ENCODE data around the gene MEGF11. TPM values are rescaled to one million over a fixed set of nuclear protein-coding genes. Genes with fewer than 3 reads are reported as not detected.

The MEGF11 gene
- total RNA-seq, 1 experiment from 2014 or later = 2.3 TPM

DNA sequence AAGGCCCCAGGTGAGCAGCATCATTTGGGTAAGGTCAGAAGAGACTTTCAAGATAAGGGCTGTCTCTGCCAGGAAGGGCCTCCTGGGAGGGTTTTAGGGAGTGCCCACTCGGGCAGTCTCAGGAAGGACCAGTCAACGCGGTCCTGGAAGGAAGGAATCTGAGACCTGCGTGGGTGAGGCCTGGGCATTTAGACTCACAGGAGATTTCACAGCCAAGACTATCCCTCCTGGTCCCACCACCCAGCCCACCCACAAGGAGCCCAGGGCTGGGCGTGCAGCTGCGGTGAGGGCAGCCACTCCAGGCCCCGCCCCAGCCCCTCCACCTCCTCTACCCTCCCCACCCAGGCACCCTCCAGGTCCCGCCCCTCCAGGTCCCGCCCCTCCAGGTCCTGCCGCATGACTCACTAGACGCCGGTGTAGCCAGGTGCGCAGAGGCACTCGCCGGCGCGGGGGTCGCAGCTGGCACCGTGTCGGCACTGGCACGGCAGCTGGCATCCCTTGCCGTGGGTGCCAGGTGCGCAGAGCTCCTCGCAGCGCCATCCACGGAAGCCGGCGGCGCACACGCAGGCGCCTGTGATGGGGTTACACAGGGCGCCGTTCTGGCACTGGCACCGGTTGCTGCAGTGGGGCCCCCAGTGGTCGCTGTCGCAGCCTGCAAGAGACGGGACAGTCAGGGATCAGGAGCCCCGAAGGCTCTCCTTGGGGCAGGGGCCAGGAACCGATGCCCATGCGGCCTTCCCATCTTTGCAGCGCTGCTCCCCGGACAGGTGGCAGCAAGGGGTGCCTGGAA, 271.5 kb downstream of the MEGF11 start (continued):
- TF ChIP-seq, protein P1, sequence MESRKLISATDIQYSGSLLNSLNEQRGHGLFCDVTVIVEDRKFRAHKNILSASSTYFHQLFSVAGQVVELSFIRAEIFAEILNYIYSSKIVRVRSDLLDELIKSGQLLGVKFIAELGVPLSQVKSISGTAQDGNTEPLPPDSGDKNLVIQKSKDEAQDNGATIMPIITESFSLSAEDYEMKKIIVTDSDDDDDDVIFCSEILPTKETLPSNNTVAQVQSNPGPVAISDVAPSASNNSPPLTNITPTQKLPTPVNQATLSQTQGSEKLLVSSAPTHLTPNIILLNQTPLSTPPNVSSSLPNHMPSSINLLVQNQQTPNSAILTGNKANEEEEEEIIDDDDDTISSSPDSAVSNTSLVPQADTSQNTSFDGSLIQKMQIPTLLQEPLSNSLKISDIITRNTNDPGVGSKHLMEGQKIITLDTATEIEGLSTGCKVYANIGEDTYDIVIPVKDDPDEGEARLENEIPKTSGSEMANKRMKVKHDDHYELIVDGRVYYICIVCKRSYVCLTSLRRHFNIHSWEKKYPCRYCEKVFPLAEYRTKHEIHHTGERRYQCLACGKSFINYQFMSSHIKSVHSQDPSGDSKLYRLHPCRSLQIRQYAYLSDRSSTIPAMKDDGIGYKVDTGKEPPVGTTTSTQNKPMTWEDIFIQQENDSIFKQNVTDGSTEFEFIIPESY (IDR thresholded peaks at IDR 0.05; ENCODE audit: extremely low read depth, insufficient replicate concordance, low read length) = no peak

DNA sequence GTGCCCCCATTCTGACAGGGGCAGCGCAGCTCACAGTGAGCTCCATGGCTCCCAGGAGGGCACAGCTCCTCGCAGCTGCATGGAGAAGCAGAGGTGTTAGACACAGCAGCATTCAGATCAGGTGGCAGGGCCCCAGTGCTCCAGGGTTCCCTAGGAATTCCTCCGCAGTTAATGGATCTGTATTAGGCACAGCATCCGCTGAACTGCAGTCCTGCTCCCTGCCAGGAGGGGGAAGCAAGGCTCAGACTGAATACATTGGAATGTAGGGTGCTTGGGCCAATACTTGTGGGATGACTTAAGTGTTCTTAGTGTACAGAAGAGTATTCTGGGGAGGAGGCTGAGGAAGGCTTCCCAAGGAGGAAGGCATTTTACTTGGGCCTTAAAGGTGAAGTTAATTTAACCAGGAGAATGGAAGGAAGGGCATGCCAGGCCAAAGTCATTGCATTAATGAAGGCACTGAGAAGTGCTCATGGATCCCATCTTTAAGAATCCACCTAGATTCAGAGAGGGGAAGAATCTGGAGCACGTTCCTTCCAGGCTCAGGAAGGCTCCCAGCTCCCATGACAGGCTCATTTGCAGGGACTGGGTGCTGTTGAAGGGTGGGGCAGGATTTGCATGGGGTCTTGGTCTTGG, 272.6 kb downstream of the MEGF11 start:
- ChIA-PET RAD21 (ENCODE audit: low non-redundant PET in 1 of 2, low total read pairs in 2 of 2, uncharacterized antibody in 2 of 2, unreplicated experiment in 2 of 2) (no interaction called here), CTCF (interaction anchor here (0.7 kb wide), 1 partner anchor 28 kb away, joined by 4 read pairs; no protein-coding TSS in a partner anchor), POLR2A (no interaction called here)
- peak; percentile 56 for DNase-seq (ENCODE audit: low read depth, low spot score)
- no peaks in the 10 kb centered on the region for H4K20me1 ChIP-seq (ENCODE audit: insufficient read depth)
- H3K79me2 ChIP-seq (ENCODE audit: insufficient read depth, low read length) = no peaks in the 10 kb centered on the region
- peak; percentile 72 for ATAC-seq
- no peaks in the 10 kb centered on the region for H3K36me3 ChIP-seq (ENCODE audit: control insufficient read depth in 1 of 2, insufficient read depth in 2 of 2, low read length in 2 of 2)
- H3K9me3 ChIP-seq (ENCODE audit: control insufficient read depth in 1 of 2, insufficient read depth in 1 of 2, low read depth in 1 of 2, low read length in 2 of 2) = no peaks in the 10 kb centered on the region
- no peak overlapping the region for H3K4me3 ChIP-seq (replicated peaks in 1 of 2; ENCODE audit: low read depth in 1 of 2, low read length in 2 of 2)
- H3K4me1 ChIP-seq (ENCODE audit: control insufficient read depth in 1 of 2, insufficient read depth in 2 of 2, low read length in 2 of 2) = peaks cover 6 to 26% of the 10 kb centered on the region in 2 experiments
- H2AFZ ChIP-seq (ENCODE audit: low read depth, low read length, poor library complexity, severe bottlenecking) = no peak overlapping the region
- TF ChIP-seq CBX3 (IDR thresholded peaks at IDR 0.05; ENCODE audit: low read depth) (peak; percentile 20; the same call in 1 of the 2 replicates), RAD21 (IDR thresholded peaks at IDR 0.05; ENCODE audit: low read depth) (peak; percentile 78), ELF1 (IDR thresholded peaks at IDR 0.05; ENCODE audit: borderline replicate concordance, low read depth) (no peak)
- TF ChIP-seq, protein P2, sequence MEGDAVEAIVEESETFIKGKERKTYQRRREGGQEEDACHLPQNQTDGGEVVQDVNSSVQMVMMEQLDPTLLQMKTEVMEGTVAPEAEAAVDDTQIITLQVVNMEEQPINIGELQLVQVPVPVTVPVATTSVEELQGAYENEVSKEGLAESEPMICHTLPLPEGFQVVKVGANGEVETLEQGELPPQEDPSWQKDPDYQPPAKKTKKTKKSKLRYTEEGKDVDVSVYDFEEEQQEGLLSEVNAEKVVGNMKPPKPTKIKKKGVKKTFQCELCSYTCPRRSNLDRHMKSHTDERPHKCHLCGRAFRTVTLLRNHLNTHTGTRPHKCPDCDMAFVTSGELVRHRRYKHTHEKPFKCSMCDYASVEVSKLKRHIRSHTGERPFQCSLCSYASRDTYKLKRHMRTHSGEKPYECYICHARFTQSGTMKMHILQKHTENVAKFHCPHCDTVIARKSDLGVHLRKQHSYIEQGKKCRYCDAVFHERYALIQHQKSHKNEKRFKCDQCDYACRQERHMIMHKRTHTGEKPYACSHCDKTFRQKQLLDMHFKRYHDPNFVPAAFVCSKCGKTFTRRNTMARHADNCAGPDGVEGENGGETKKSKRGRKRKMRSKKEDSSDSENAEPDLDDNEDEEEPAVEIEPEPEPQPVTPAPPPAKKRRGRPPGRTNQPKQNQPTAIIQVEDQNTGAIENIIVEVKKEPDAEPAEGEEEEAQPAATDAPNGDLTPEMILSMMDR (IDR thresholded peaks at IDR 0.05 in 2 of 3, conservative IDR thresholded peaks at IDR 0.05 in 1 of 3; ENCODE audit: borderline replicate concordance in 1 of 3, insufficient read depth in 1 of 3, low read depth in 2 of 3, low read length in 2 of 3) = peak; percentile 68 to 84 (median 83); a peak in 5 of 6 replicates
- BruUV-seq (replicated peaks) = no TSS peak
- peaks cover 10% of the 10 kb centered on the region; the same call in 1 of the 2 replicates for H3K27me3 ChIP-seq (ENCODE audit: insufficient read depth, low read length)
- intact Hi-C loops (cut with micrococcal nuclease) = loop anchor here (5.0 kb wide), 1 partner anchor 306 kb away; no protein-coding TSS in a partner anchor
- H3K9ac ChIP-seq (ENCODE audit: low read length) = no peak overlapping the region
- H3K9me2 ChIP-seq (ENCODE audit: insufficient read depth) = no peaks in the 10 kb centered on the region
- no peak overlapping the region; the same call in 1 of the 2 replicates for H3K27ac ChIP-seq (ENCODE audit: low read depth, low read length)
- H3K4me2 ChIP-seq (ENCODE audit: low read length) = peak overlapping the region; percentile 82; the same call in 1 of the 2 replicates
